H1 (cell line): Measurements from ENCODE around the gene MSH5. TPM values are rescaled to one million over a fixed set of nuclear protein-coding genes. Genes with fewer than 3 reads are reported as not detected.

Experiments
- BCL11A ChIP-seq, 2 experiments: IDR thresholded peaks; one replicate each; pipeline ENCODE4 v1.6.1; 2011; ENCODE audit warnings: low read depth in 2 of 2, low read length in 2 of 2, mild to moderate bottlenecking in 2 of 2
- CEBPB ChIP-seq: IDR thresholded peaks from 2 replicates; pipeline ENCODE4 v1.6.1; 2012; ENCODE audit warnings: low read depth, low read length
- CHD7 ChIP-seq: fragments of 300-600 bp; sonication (generic); IDR thresholded peaks from 2 replicates; pipeline ENCODE4 v1.7.1; 2012; ENCODE audit warnings: low read length, moderate library complexity, mild to moderate bottlenecking, inconsistent platforms; ENCODE audit not compliant: insufficient replicate concordance
- CTBP2 ChIP-seq: IDR thresholded peaks from 2 replicates; pipeline ENCODE4 v1.7.0; 2011; ENCODE audit warnings: borderline replicate concordance, mild to moderate bottlenecking, moderate library complexity, mixed read lengths, low read length; ENCODE audit not compliant: insufficient read depth, insufficient read length
- JUND ChIP-seq: IDR thresholded peaks from 2 replicates; pipeline ENCODE4 v1.6.1; 2011; ENCODE audit warnings: mild to moderate bottlenecking, improper control_type of control experiment, low read length
- POLR2AphosphoS5 ChIP-seq: IDR thresholded peaks from 2 replicates; pipeline ENCODE4 v1.6.1; 2011; ENCODE audit warnings: low read depth, low read length
- POU5F1 ChIP-seq: IDR thresholded peaks from 2 replicates; pipeline ENCODE4 v1.6.1; 2011; ENCODE audit warnings: low read depth, mild to moderate bottlenecking, low read length, moderate library complexity
- RXRA ChIP-seq: IDR thresholded peaks from 2 replicates; pipeline ENCODE4 v1.6.1; 2011; ENCODE audit warnings: low read depth, mild to moderate bottlenecking, low read length, moderate library complexity; ENCODE audit not compliant: insufficient read depth
- SAP30 ChIP-seq: fragments of 300-600 bp; sonication (generic); IDR thresholded peaks from 2 replicates; pipeline ENCODE4 v1.7.1; 2012; ENCODE audit warnings: low read length, moderate library complexity, mild to moderate bottlenecking, inconsistent platforms; ENCODE audit not compliant: insufficient read depth, insufficient replicate concordance
- SIN3A ChIP-seq, 2 experiments: IDR thresholded peaks in 1 of 2; conservative IDR thresholded peaks in 1 of 2; 2 replicates each; pipeline ENCODE4 v1.6.1; 2011 to 2012; ENCODE audit warnings: low read length in 2 of 2, improper control_type of control experiment in 1 of 2, low read depth in 1 of 2, mild to moderate bottlenecking in 1 of 2
- SP2 ChIP-seq: IDR thresholded peaks from 2 replicates; pipeline ENCODE4 v1.6.1; 2012; ENCODE audit warnings: mild to moderate bottlenecking, low read length, inconsistent platforms
- SRF ChIP-seq: IDR thresholded peaks from 2 replicates; pipeline ENCODE4 v1.6.1; 2011; ENCODE audit warnings: mild to moderate bottlenecking, low read depth, low read length, moderate library complexity
- TCF12 ChIP-seq: IDR thresholded peaks from 2 replicates; pipeline ENCODE4 v1.6.1; 2011; ENCODE audit warnings: low read depth, mild to moderate bottlenecking, low read length
- polyA plus RNA-seq, 7 experiments: library from polyadenylated mRNA; depleted of rRNA in 3 of 7; stranded (reverse) in 5 of 7; unstranded in 2 of 7; fragments of >200 nt in 5 of 7; fragments of 200-250 nt in 2 of 7; gene quantifications; 1 replicate in 5 of 7; 2 replicates in 1 of 7; 4 replicates in 1 of 7; pipeline versions ENCODE4 v1.2.1 to v1.2.3, GENCODE V29; 2011 to 2013; ENCODE audit warnings: missing spikeins in 2 of 7, mixed read lengths in 2 of 7
- total RNA-seq: library from RNA; stranded (reverse); fragmentation: NEBNext Ultra II Directional; extraction: Animal tissue kit (Norgen Biotek cat#: 25700); gene quantifications from 2 replicates; pipeline ENCODE4 v1.2.1, GENCODE V29; 2021

MSH5 gene
- total and polyA plus RNA-seq, 2 of the 8 experiments (the other 6 are each of a cell fraction or from before 2014, with no cell fraction given) = 25.3 to 26.5 TPM

DNA sequence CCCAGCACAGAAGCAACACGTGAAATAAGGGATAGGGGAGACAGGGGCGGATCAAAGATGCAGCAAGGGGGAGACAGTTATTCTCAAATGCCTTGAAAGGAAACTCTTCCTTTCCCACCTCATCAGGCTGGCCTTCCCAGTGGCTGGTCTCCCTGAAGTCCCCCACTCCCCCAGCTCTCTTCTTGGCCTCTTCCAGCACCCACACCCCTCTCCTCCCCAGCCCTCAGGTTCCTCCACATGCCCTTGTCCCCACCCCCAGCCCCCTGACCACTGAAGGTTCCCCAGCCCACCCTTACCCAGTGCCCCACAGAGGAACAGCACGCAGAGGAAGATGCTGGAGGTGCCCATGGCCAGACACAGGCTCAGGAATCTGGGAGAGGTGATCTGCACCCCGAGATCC lies 26.3 kb upstream of the MSH5 start (continued):
- TF ChIP-seq CHD7 (no peak), RXRA (no peak), JUND (no peak), POU5F1 (no peak), SP2 (no peak), BCL11A (IDR thresholded peaks at IDR 0.05; ENCODE audit: low read depth in 2 of 2, low read length in 2 of 2) (no peak), CEBPB (no peak), SAP30 (no peak), SRF (no peak), CTBP2 (no peak), POLR2AphosphoS5 (no peak), SIN3A (conservative IDR thresholded peaks at IDR 0.05 in 1 of 2, IDR thresholded peaks at IDR 0.05 in 1 of 2; ENCODE audit: low read depth in 1 of 2, low read length in 2 of 2) (no peak), TCF12 (no peak)
